Right renal cortex interstitium (tissue), 3 donors: ENCODE results near the gene TTC1. TPM values are rescaled to one million over a fixed set of nuclear protein-coding genes. Genes with fewer than 3 reads are reported as not detected.
A peak's percentile ranks its signal among the peaks of the same experiment; 100 is the strongest.

Experiments used
- DNase-seq, 3 donors: peaks; one replicate each; pipeline ENCODE4 v3.0.0-alpha.2; 2013; ENCODE audit warnings: low read depth in 3 of 3, low spot score in 2 of 3
- polyA plus RNA-seq, 3 donors: library from polyadenylated mRNA; unstranded; fragments of 120-200 nt; gene quantifications; one replicate each; pipeline ENCODE4 v1.2.1, GENCODE V29; 2013; ENCODE audit not compliant: insufficient read length in 3 of 3

Gene TTC1
- polyA plus RNA-seq, 3 donors: 68.3 to 70.6 (median 70.2) TPM

- DNase-seq: peak in 2 of 3 donors; percentile 39 to 45
These were observed 73.9 kb downstream of the TTC1 start for GRCh38 chr5:160082614-160083500.

- no peak for DNase-seq
These were observed 74.6 kb downstream of the TTC1 start for GRCh38 chr5:160083501-160083900.

- DNase-seq: no peak
These were observed 75.2 kb downstream of the TTC1 start for GRCh38 chr5:160084144-160084543.

GRCh38 chr5:160087199-160087598 is 78.3 kb downstream of the TTC1 start:
- no peak for DNase-seq

GRCh38 chr5:160088805-160089204 is 79.9 kb downstream of the TTC1 start:
- DNase-seq: no peak

GRCh38 chr5:160089531-160089930 is 80.6 kb downstream of the TTC1 start:
- DNase-seq: no peak

GRCh38 chr5:160090059-160090458 is 81.1 kb downstream of the TTC1 start:
- no peak for DNase-seq

GRCh38 chr5:160092514-160092913 is 83.6 kb downstream of the TTC1 start:
- DNase-seq: no peak

GRCh38 chr5:160092960-160093707 is 84.2 kb downstream of the TTC1 start:
- no peak for DNase-seq

- no peak for DNase-seq
These were observed 87.2 kb downstream of the TTC1 start for GRCh38 chr5:160096178-160096577.

- DNase-seq: no peak
These were observed 89.1 kb downstream of the TTC1 start for GRCh38 chr5:160097991-160098390.

- DNase-seq: no peak
These were observed 96.9 kb downstream of the TTC1 start for GRCh38 chr5:160105686-160106360.

- no peak for DNase-seq
These were observed 99.2 kb downstream of the TTC1 start for GRCh38 chr5:160108124-160108523.

Other genes with a start within 250 kb of the TTC1 start
- 1 to 10 TPM; 2.3 to 2.5 (median 2.4) TPM for gene ADRA1B, start 92.7 kb upstream of the TTC1 start, polyA plus RNA-seq
- 10 to 100 TPM; 30.4 to 32.6 (median 30.7) TPM for gene PWWP2A, start 110.3 kb downstream of the TTC1 start, polyA plus RNA-seq
- under 1 TPM in 1 of 3 donors, not detected in 2; 0.23 TPM for gene FABP6, start 220.4 kb downstream of the TTC1 start, polyA plus RNA-seq